A549 (cell line): ENCODE data around the gene GALP.

Experiments
- CTCF ChIP-seq: fragments of >200 bp; sonication (Bioruptor Twin); formaldehyde crosslinking; IDR thresholded peaks from 3 replicates; pipeline ENCODE4 v1.5.1; 2016
- JUN ChIP-seq, 2 experiments: fragments of >200 bp; sonication (Bioruptor Twin); formaldehyde crosslinking; IDR thresholded peaks; 2 replicates in 1 of 2; 3 replicates in 1 of 2; pipeline ENCODE4 v1.6.1; 2016 to 2017
- MAFK ChIP-seq: fragments of 450-650 bp; IDR thresholded peaks from 2 replicates; pipeline ENCODE4 v1.6.1; 2014; ENCODE audit not compliant: partially characterized antibody
- MAZ ChIP-seq: fragments of 150-350 bp; IDR thresholded peaks from 2 replicates; pipeline ENCODE4 v1.6.1; 2014; ENCODE audit warnings: antibody characterized with exemption, low read depth, low read length, borderline replicate concordance
- RAD21 ChIP-seq, 2 experiments: fragments of >200 bp in 1 of 2; sonication (Bioruptor Twin) in 1 of 2; formaldehyde crosslinking in 1 of 2; IDR thresholded peaks in 1 of 2; conservative IDR thresholded peaks in 1 of 2; 2 replicates in 1 of 2; 3 replicates in 1 of 2; pipeline ENCODE4 v1.6.1; 2012 to 2018; ENCODE audit warnings: inconsistent platforms in 1 of 2
- RARB ChIP-seq: fragments of 250-450 bp; sonication (Bioruptor Pico); IDR thresholded peaks from 2 replicates; pipeline ENCODE4 v1.8.0; 2021; ENCODE audit warnings: mild to moderate bottlenecking, moderate library complexity
- REST ChIP-seq: fragments of 200-600 bp; sonication (generic); IDR thresholded peaks from 2 replicates; pipeline ENCODE4 v1.6.1; 2016; ENCODE audit warnings: antibody characterized with exemption, mild to moderate bottlenecking, moderate library complexity
- RFX5 ChIP-seq: fragments of 450-650 bp; IDR thresholded peaks from 2 replicates; pipeline ENCODE4 v1.7.1; 2014; ENCODE audit warnings: antibody characterized with exemption, mild to moderate bottlenecking, moderate library complexity

GRCh38 chr19:56149656-56150038 is 26.2 kb upstream of the GALP start:
- TF ChIP-seq MAFK (no peak), CTCF (no peak), JUN (IDR thresholded peaks at IDR 0.05) (no peak), RAD21 (conservative IDR thresholded peaks at IDR 0.05 in 1 of 2, IDR thresholded peaks at IDR 0.05 in 1 of 2) (no peak), MAZ (no peak), RFX5 (no peak), RARB (CRISPR knock-in tag) (no peak), REST (no peak)
